Breast epithelium (tissue), 4 donors: ENCODE data around the gene HIVEP2. TPM values are rescaled to one million over a fixed set of nuclear protein-coding genes. Genes with fewer than 3 reads are reported as not detected.

Experiments
- DNase-seq, 2 donors: peaks; one replicate each; pipeline ENCODE4 v3.0.0-alpha.2; 2019; ENCODE audit warnings: low spot score in 2 of 2
- H3K27ac ChIP-seq, 2 donors: fragments of 200-600 bp; sonication (generic) in 1 of 2; one replicate each; pipeline ENCODE4 v1.5.1; 2016 to 2019; ENCODE audit warnings: mild to moderate bottlenecking in 1 of 2
- H3K27me3 ChIP-seq, 2 donors: fragments of 200-600 bp; sonication (generic) in 1 of 2; one replicate each; pipeline versions ENCODE4 v1.5.1 to v1.6.0; 2017 to 2019; ENCODE audit warnings: control low read depth in 1 of 2, mild to moderate bottlenecking in 1 of 2
- H3K36me3 ChIP-seq: fragments of 200-600 bp; one replicate; pipeline ENCODE4 v1.5.1; 2019
- H3K4me1 ChIP-seq, 2 donors: fragments of 200-600 bp; sonication (generic); one replicate each; pipeline ENCODE4 v1.5.1; 2016 to 2019; ENCODE audit warnings: control low read depth in 1 of 2
- H3K4me3 ChIP-seq, 3 donors: fragments of 200-600 bp; sonication (generic); 1 replicate in 2 of 3; 2 replicates in 1 of 3; pipeline ENCODE4 v1.5.1; 2016 to 2019; ENCODE audit warnings: mild to moderate bottlenecking in 3 of 3, moderate library complexity in 2 of 3
- H3K9me3 ChIP-seq, 2 donors: fragments of 200-600 bp; sonication (generic) in 1 of 2; one replicate each; pipeline ENCODE4 v1.5.1; 2016 to 2019; ENCODE audit warnings: control low read depth in 1 of 2
- CTCF ChIP-seq, 3 donors: fragments of 450-650 bp; IDR thresholded peaks; one replicate each; pipeline ENCODE4 v1.5.1; 2016 to 2017; ENCODE audit warnings: antibody characterized with exemption in 3 of 3, mild to moderate bottlenecking in 3 of 3, moderate library complexity in 3 of 3
- POLR2A ChIP-seq: fragments of 450-650 bp; IDR thresholded peaks from one replicate; pipeline ENCODE4 v1.6.1; 2016; ENCODE audit warnings: antibody characterized with exemption, mild to moderate bottlenecking, moderate library complexity
- POLR2AphosphoS5 ChIP-seq, 3 donors: sonication (generic); formaldehyde crosslinking; IDR thresholded peaks; one replicate each; pipeline ENCODE4 v1.6.1; 2017; ENCODE audit warnings: antibody characterized with exemption in 3 of 3
- intact Hi-C: fragments of 100-400 bp; cut with DNase I; formaldehyde crosslinking; loops from one replicate; pipeline ENCODE4 v1.15.1; 2023; ENCODE audit warnings: low total_unique reads
- total RNA-seq, 3 donors: library from RNA; depleted of rRNA; stranded (reverse); fragments of >200 nt; gene quantifications; one replicate each; pipeline ENCODE4 v1.1.0, GENCODE V29; 2016

The HIVEP2 gene
- total RNA-seq, 3 donors from 2014 or later: 20.6 to 25.0 (median 23.9) TPM

- Histone ChIP-seq H3K9me3 (no peaks in the 10 kb centered on the region), H3K4me3 (no peak overlapping the region), H3K27ac (no peak overlapping the region), H3K4me1 (no peaks in the 10 kb centered on the region), H3K27me3 (no peaks in the 10 kb centered on the region), H3K36me3 (no peaks in the 10 kb centered on the region)
- intact Hi-C loops: no loop called here
- DNase-seq: no peak
- TF ChIP-seq POLR2A: no peak
- TF ChIP-seq POLR2AphosphoS5 (IDR thresholded peaks at IDR 0.05): no peak
- TF ChIP-seq CTCF (IDR thresholded peaks at IDR 0.05): no peak
Measured at GRCh38 chr6:142756215-142756630, 188.8 kb downstream of the HIVEP2 start.

DNA sequence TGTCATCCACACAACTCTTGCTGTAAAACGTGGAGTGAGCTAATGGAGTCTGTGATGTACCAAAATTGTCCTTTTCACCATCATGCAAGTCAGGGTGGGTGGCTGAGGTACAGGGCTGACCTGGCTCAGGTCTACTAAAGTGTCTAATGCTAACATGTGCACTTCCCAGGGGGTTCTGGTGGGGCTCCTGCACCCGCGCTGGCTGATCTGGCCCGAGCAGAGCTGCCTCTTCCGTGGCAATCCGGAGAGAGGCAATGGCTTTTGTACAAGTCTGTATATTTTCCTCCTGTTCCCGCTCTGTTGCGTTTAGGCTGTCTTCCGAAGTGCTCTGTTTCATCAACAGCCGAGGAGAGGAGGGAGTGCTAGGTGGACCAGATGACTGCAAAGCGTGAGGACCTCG, 191.8 kb downstream of the HIVEP2 start:
- Histone ChIP-seq H3K36me3 (no peaks in the 10 kb centered on the region), H3K4me3 (no peak overlapping the region), H3K27ac (no peak overlapping the region), H3K9me3 (no peaks in the 10 kb centered on the region), H3K27me3 (no peaks in the 10 kb centered on the region), H3K4me1 (no peaks in the 10 kb centered on the region)
- intact Hi-C loops: no loop called here
- DNase-seq: no peak
- no peak for TF ChIP-seq CTCF (IDR thresholded peaks at IDR 0.05)
- TF ChIP-seq POLR2AphosphoS5 (IDR thresholded peaks at IDR 0.05): no peak
- no peak for TF ChIP-seq POLR2A

GRCh38 chr6:142752348-142752747, 192.6 kb downstream of the HIVEP2 start:
- no peak for DNase-seq
- no peak for TF ChIP-seq CTCF (IDR thresholded peaks at IDR 0.05)
- TF ChIP-seq POLR2A: no peak
- Histone ChIP-seq H3K9me3 (no peaks in the 10 kb centered on the region), H3K4me1 (no peaks in the 10 kb centered on the region), H3K4me3 (no peak overlapping the region), H3K27ac (no peak overlapping the region), H3K36me3 (no peaks in the 10 kb centered on the region), H3K27me3 (no peaks in the 10 kb centered on the region)
- intact Hi-C loops: no loop called here

- Histone ChIP-seq H3K9me3 (no peaks in the 10 kb centered on the region), H3K27ac (no peak overlapping the region), H3K4me3 (no peak overlapping the region), H3K4me1 (no peaks in the 10 kb centered on the region), H3K36me3 (no peaks in the 10 kb centered on the region), H3K27me3 (no peaks in the 10 kb centered on the region)
- intact Hi-C loops: no loop called here
- TF ChIP-seq POLR2AphosphoS5 (IDR thresholded peaks at IDR 0.05) (no peak), POLR2A (no peak), CTCF (IDR thresholded peaks at IDR 0.05) (no peak)
- DNase-seq: no peak
Measured at GRCh38 chr6:142751452-142751851, 193.5 kb downstream of the HIVEP2 start.

GRCh38 chr6:142750998-142751397, 194.0 kb downstream of the HIVEP2 start:
- intact Hi-C loops: no loop called here
- no peak overlapping the region for H3K27ac ChIP-seq
- no peaks in the 10 kb centered on the region for H3K36me3 ChIP-seq
- no peaks in the 10 kb centered on the region for H3K27me3 ChIP-seq
- no peaks in the 10 kb centered on the region for H3K4me1 ChIP-seq
- H3K4me3 ChIP-seq: no peak overlapping the region
- TF ChIP-seq CTCF (IDR thresholded peaks at IDR 0.05): no peak
- TF ChIP-seq POLR2AphosphoS5 (IDR thresholded peaks at IDR 0.05): no peak
- no peak for TF ChIP-seq POLR2A
- no peaks in the 10 kb centered on the region for H3K9me3 ChIP-seq
- DNase-seq: no peak
